GM13976 (cell line): ENCODE data around the gene LIMK2.

Experiments used
- DNase-seq: peaks from one replicate; pipeline ENCODE4 v3.0.0; 2012; ENCODE audit warnings: low spot score
- in situ Hi-C: fragments of 300-500 bp; cut with MboI; formaldehyde crosslinking; loops from one replicate; pipeline ENCODE4 v1.12.0; 2022; ENCODE audit warnings: low sequenced_read_pairs, mixed read lengths, inconsistent platforms; ENCODE audit not compliant: unreplicated experiment
- TF ChIP-seq, protein P1 (sequence below): IDR thresholded peaks from 2 replicates; pipeline ENCODE4 v1.5.1; 2012; ENCODE audit warnings: borderline replicate concordance, mild to moderate bottlenecking; ENCODE audit not compliant: insufficient read depth; ENCODE audit errors: extremely low read depth, missing control alignments, control extremely low read depth

Gene LIMK2

DNA sequence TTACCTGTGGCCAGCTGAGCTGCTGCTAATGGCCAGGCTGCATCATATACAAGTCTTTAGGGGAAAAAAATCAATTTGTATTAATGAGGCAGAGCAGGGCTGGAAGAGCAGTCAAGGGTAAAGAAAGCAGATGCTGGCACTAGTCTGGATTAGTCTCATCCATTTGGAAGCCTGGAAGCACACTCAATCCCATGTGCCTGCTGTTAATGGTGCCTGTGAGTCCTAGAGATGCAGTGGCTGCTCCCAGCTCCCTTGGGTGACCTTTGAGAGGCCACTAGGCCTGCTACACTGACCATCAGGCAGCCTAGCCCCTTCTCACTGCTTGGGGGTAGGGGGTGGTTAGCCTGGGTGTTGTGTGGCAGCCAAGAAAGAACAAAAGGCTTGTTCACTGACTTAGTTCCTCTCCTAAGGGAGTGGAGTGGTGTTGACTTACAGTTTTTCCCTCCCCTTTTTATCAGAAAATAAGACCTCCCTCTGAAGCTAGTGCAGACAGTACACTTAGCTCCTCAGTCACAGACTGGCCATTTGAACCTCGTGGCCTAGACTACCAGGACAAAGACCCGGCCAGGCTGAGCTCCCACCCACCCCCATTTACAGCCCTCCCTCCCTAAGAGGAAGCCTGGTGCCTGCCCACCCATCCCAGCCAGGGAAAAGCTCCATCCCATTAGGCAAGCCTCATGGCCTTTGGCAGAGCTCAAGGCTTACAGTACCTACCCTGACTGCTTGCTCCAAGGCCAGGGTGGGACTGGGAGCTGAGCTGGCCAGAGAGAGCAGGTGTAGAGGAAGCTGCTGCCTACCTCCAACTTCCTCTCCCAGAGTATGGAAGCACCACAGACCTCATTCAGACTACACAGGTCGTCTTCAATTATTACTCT is 72.4 kb downstream of the LIMK2 start:
- TF ChIP-seq, protein P1, sequence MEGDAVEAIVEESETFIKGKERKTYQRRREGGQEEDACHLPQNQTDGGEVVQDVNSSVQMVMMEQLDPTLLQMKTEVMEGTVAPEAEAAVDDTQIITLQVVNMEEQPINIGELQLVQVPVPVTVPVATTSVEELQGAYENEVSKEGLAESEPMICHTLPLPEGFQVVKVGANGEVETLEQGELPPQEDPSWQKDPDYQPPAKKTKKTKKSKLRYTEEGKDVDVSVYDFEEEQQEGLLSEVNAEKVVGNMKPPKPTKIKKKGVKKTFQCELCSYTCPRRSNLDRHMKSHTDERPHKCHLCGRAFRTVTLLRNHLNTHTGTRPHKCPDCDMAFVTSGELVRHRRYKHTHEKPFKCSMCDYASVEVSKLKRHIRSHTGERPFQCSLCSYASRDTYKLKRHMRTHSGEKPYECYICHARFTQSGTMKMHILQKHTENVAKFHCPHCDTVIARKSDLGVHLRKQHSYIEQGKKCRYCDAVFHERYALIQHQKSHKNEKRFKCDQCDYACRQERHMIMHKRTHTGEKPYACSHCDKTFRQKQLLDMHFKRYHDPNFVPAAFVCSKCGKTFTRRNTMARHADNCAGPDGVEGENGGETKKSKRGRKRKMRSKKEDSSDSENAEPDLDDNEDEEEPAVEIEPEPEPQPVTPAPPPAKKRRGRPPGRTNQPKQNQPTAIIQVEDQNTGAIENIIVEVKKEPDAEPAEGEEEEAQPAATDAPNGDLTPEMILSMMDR = no peak
- DNase-seq = no peak
- in situ Hi-C loops = no loop called here

DNA sequence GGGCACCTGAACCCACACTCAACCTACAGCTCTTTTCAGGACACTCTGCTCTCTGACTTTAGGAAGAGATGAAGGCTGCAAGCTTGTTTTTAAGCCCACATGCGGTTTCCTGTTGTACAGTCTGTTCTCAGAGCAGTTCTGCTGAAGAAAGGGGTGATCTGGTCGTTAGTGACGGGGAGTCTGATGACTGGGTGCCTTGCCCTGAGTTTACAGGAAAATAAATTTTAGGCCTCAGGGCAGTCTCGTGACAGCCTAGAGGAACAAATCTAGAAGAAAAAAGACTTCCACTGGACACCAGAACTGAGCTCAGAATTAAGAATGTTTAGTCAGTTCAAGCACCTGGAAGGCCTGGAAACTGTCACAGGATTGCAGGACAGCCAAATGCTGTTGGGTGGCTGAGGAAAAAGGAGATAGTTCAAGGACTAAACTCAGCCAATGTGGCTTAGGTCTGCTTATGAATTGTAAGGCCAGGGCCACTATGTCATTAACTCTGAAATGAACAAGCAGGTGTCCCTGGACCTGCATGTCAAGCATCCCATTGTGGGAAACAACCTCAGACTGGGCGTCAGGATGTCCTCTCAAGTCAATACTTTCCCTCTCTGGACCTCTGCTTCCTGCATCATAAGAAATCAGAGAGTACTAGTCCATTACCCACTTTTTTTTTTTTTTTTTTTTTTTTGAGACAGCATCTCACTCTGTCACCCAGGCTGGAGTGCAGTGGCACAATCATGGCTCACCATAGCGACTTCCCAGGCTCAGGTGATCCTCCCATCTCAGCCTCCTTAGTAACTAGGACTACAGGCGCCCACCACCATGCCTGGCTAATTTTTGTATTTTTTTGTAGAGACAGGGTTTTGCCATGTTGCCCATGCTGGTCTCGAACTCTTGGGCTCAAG is 74.5 kb downstream of the LIMK2 start:
- TF ChIP-seq, protein P1 = no peak
- in situ Hi-C loops = no loop called here
- DNase-seq = peak; percentile 57

DNA sequence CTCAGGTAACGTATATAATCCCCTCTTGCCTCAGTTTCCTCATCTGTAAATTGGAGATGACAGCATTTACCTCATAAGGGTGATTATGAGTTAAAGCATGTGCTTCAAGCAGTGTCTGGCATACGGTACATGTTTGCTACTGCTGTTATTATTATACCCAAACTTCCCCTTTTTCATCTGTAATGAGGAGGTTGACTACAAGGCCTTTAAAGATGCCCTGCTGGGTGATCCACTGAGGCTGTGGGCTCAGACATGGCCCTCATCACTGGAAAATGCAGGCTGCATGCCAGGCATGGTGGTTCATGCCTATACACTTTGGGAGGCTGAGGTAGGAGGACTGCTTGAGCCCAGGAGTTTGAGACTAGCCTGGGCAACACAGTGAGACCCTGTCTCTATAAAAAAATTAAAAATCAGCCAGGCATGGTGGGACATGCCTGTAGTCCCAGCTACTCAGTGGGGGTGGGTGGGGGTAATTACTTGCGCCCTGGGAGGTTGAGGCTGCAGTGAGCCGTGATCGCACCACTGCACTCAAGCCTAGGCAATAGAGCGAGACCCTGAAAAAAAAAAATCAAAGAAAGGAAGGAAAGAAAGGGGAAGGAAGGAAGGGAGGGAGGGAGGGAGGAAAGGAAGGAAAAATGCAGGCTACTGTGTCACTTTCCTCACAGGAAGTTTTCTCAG is 75.9 kb downstream of the LIMK2 start:
- in situ Hi-C loops = no loop called here
- TF ChIP-seq, protein P1 = no peak
- no peak for DNase-seq

DNA sequence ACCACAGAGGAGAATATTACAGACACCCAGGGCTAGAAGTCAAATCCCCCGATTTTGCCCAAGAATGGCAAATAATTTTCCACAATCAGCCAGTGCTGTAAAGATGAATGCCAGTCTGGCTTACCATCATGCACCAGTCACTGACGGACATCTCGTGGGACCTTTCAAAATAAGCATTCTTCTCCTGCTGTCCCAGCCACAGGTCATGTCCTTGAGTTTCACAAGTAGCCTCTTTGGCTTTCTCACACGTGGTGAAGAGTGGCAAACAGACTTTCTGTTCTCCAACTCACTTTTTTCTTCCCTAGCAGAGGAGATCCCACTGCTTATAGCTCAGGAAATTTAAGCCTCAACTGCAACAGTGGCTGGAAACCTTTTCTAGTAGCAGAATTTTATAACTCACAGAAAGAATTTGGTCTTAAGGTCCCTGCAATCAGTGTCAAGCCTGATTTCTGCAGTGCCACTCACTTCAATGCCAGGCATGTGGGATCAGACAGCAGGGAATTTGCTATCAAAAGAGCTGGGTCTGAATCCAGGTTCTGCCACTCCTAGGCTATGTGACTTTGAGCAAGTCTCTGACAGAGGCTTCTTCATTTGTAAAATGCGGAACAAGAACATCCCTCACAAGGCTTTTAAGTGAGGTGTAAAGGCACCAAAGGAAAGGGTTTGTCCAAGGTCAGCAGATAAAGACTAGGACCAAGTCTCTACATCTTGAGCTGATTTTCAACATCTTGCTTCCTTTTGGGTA is 76.6 kb downstream of the LIMK2 start:
- no peak for DNase-seq
- in situ Hi-C loops = no loop called here
- TF ChIP-seq, protein P1 = no peak

DNA sequence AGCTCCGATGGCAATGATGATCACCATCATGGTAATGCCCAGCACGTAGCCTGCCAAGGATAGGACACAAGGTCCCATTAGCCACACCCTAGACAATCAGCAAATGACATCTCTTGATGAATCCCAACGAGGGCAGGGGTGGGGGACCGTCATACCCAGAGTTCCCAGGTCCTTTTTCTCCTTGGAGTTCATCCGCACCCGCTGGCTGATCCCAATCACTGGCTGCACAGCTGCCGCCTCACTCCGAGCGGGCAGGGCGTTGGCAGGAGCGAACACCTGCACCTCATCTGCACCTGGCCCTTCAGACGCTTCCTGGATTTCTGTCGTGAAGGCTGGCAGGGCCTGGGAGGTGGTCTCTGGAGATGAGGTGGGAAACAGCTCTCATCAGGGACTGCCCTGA is 77.2 kb downstream of the LIMK2 start:
- DNase-seq = no peak
- in situ Hi-C loops = no loop called here
- TF ChIP-seq, protein P1 = no peak
